ENCODE results near the gene CH25H.
"Not testable (repeated sequence)": the region's sequence is repeated elsewhere in the genome, so short reads cannot be mapped to it uniquely, and the experiment has no call there.

Gene CH25H

DNA sequence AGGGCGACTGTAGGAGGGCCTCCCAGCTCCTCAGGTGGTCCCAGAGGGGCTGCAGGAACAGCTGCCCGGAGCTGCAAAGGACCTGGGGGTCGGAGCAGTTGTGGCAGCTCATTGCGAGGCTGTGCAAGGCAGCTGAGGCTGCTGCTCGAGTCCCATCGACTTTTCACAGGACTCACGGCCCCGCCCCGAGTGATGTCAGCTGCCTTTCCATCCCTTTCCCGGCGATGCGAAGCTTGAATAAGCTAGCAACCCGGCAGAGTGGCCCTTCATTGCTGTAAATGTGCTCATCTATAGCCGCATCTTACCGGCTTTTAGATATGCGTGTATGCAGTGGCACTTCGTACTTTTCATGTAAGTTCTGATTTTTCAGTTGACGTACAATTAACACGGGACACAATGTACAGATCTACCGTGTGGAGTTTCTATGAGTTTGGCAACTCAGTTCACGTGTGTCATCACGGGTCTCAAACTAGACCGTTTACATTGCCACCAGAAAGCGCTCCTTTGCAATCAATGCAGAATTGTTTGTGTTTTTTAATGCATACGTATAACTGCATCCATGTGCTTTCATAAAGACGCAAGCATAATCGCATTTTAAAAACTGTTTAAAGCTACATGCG is at the start of gene CH25H:
TSS of gene CH25H (minus strand) at position 137 of the 620 bp plus-strand sequence. CDS start at position 112, 25 bp downstream.
- Histone ChIP-seq H3K36me3 (ENCODE audit: control insufficient read depth in 1 of 2, insufficient read depth in 2 of 2, low read length in 2 of 2) (no peaks in the 10 kb centered on the region), H3K27ac (ENCODE audit: low read length) (peak within 1 kb of the TSS; percentile 64), H3K27me3 (ENCODE audit: low read depth, low read length) (peaks cover 28% of the 10 kb centered on the region), H3K4me3 (ENCODE audit: low read depth in 1 of 2, low read length in 2 of 2) (peak within 1 kb of the TSS; percentile 72 to 79), H3K4me1 (ENCODE audit: control insufficient read depth in 1 of 2, insufficient read depth in 2 of 2, low read length in 2 of 2) (peaks cover 0 to 6% of the 10 kb centered on the region in 2 donors), H3K9me3 (ENCODE audit: control insufficient read depth in 1 of 2, low read length in 2 of 2) (no peaks in the 10 kb centered on the region)

DNA sequence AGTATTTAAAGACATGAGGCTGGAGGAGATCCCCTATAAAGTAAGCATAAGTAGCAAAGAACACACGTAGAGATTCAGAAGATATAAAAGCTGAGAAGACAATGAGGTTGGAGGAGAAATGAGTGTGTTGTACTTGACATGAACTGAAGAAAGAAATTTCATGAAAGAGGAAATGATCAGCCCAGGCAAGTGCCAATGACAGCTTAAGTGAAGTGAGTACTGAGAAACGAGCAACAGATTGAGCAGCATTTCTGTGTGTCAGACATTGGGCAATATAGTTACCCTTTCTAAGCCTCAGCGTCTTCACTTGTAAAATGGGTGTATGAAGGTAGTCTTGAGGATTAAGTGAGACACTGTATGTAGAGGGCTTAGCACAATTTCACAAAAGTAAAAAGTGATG is 49.2 kb upstream of the CH25H start:
- no peak overlapping the region for H3K27ac ChIP-seq (ENCODE audit: low read length)
- H3K9me3 ChIP-seq (ENCODE audit: control insufficient read depth in 1 of 2, low read length in 2 of 2) = no peaks in the 10 kb centered on the region

GRCh38 chr10:89255793-89256192 is 48.7 kb upstream of the CH25H start:
- Histone ChIP-seq H3K4me1 (ENCODE audit: control insufficient read depth in 1 of 2, insufficient read depth in 2 of 2, low read length in 2 of 2) (peaks cover under 1 to 7% of the 10 kb centered on the region in 2 donors), H3K4me3 (ENCODE audit: low read depth in 1 of 2, low read length in 2 of 2) (no peak overlapping the region), H3K27ac (ENCODE audit: low read length) (no peak overlapping the region), H3K9me3 (ENCODE audit: control insufficient read depth in 1 of 2, low read length in 2 of 2) (no peaks in the 10 kb centered on the region), H3K36me3 (ENCODE audit: control insufficient read depth in 1 of 2, insufficient read depth in 2 of 2, low read length in 2 of 2) (no peaks in the 10 kb centered on the region), H3K27me3 (ENCODE audit: low read depth, low read length) (no peaks in the 10 kb centered on the region)

More for the DNA sequence above, 49.2 kb upstream of the CH25H start:
- Histone ChIP-seq H3K36me3 (ENCODE audit: control insufficient read depth in 1 of 2, insufficient read depth in 2 of 2, low read length in 2 of 2) (no peaks in the 10 kb centered on the region), H3K27me3 (ENCODE audit: low read depth, low read length) (no peaks in the 10 kb centered on the region), H3K4me3 (ENCODE audit: low read depth in 1 of 2, low read length in 2 of 2) (no peak overlapping the region), H3K4me1 (ENCODE audit: control insufficient read depth in 1 of 2, insufficient read depth in 2 of 2, low read length in 2 of 2) (peaks cover 0 to 3% of the 10 kb centered on the region in 2 donors)

DNA sequence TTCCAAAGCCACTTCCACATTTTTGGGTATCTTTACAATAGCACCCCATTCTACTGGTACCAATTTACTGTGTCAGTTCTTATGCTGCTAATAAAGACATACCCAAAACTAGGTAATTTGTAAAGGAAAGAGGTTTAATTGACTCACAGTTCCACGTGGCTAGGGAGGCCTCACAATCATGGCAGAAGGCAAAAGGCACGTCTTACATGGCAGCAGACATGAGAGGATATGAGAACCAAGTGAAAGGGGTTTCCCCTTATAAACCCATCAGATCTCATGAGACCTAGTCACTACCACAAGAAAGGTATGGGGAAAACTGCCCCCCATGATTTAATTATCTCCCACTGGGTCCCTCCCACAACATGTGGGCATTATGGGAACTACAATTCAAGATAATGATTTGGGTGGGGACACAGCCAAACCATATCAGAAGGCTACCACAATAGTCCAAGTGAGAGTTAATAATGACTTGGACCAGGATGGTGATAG is 48.0 kb upstream of the CH25H start:
- not testable (repeated sequence) for H3K4me1 ChIP-seq (ENCODE audit: control insufficient read depth in 1 of 2, insufficient read depth in 2 of 2, low read length in 2 of 2); H3K9me3 ChIP-seq (ENCODE audit: control insufficient read depth in 1 of 2, low read length in 2 of 2); H3K4me3 ChIP-seq (ENCODE audit: low read depth in 1 of 2, low read length in 2 of 2); H3K27ac ChIP-seq (ENCODE audit: low read length); H3K36me3 ChIP-seq (ENCODE audit: control insufficient read depth in 1 of 2, insufficient read depth in 2 of 2, low read length in 2 of 2); H3K27me3 ChIP-seq (ENCODE audit: low read depth, low read length)

DNA sequence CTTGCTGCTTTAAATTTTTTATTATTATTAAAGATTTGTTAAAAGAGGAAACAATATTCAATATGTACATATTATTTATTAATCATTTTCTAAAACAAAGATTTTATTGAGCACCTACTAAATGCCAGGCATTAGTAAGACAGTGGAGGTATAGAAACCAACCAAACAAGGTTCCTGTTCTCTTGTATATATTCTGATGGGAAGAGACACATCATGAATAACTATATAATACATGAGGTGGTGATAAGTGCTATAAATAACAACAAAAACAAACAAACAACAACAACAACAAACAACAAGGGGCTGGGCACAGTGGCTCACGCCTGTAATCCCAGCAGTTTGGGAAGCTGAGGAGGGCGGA is 45.1 kb upstream of the CH25H start:
- H3K27me3 ChIP-seq (ENCODE audit: low read depth, low read length) = no peaks in the 10 kb centered on the region
- peak overlapping the region; percentile 83 to 97 for H3K4me3 ChIP-seq (ENCODE audit: low read depth in 1 of 2, low read length in 2 of 2)
- H3K9me3 ChIP-seq (ENCODE audit: control insufficient read depth in 1 of 2, low read length in 2 of 2) = no peaks in the 10 kb centered on the region
- H3K27ac ChIP-seq (ENCODE audit: low read length) = no peak overlapping the region
- no peaks in the 10 kb centered on the region for H3K36me3 ChIP-seq (ENCODE audit: control insufficient read depth in 1 of 2, insufficient read depth in 2 of 2, low read length in 2 of 2)
- peaks cover 4 to 6% of the 10 kb centered on the region in 2 donors for H3K4me1 ChIP-seq (ENCODE audit: control insufficient read depth in 1 of 2, insufficient read depth in 2 of 2, low read length in 2 of 2)

DNA sequence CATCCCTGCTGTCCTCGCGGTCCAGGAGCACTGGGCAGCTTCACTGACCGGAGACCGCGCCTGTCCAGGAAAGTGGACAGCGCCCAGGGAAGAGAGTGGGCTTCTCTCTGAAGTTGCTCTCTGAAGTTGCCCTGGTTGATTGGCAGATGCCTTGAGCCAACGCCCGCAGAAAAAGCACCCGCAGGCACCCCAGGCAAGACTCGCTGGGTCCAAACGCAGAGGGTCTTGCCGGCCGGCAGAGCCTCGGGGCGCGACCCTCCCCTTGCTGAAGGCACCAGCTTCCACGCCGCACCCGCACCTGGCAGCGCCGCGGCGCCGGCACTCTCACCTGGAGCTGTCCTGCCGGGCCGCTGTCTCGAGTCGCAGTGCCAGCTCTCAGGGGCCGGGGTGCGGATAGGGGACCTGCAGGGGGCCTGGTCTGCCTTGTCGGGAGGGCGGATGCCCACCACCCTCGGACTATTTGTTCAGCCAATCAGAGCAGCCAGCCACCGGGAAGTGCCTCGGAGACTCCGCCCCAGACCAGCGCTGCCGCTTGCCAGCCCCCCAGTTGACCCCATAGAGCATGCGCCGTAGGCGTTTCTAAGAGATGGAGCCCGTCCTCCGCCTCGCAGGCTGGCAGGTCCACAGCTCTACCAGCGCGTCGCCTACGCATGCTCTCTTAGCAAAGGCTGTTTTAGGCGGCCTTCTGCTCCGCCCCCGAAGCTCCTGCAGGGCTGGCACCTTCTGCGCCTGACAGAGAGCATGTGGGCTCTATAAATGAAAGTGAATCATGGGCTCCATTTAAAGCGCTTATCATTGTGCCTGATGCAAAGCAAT is 44.5 kb upstream of the CH25H start, which contains the start of gene LIPA:
TSS of gene LIPA (minus strand) at position 367 of the 816 bp plus-strand sequence. CDS start 4,127 bp downstream, outside the sequence.
- H3K27me3 ChIP-seq (ENCODE audit: low read depth, low read length) = no peaks in the 10 kb centered on the region
- peak within 1 kb of the TSS; percentile 83 to 97 for H3K4me3 ChIP-seq (ENCODE audit: low read depth in 1 of 2, low read length in 2 of 2)
- no peaks in the 10 kb centered on the region for H3K36me3 ChIP-seq (ENCODE audit: control insufficient read depth in 1 of 2, insufficient read depth in 2 of 2, low read length in 2 of 2)
- H3K4me1 ChIP-seq (ENCODE audit: control insufficient read depth in 1 of 2, insufficient read depth in 2 of 2, low read length in 2 of 2) = peaks cover 4 to 6% of the 10 kb centered on the region in 2 donors
- no peaks in the 10 kb centered on the region for H3K9me3 ChIP-seq (ENCODE audit: control insufficient read depth in 1 of 2, low read length in 2 of 2)
- H3K27ac ChIP-seq (ENCODE audit: low read length) = peak within 1 kb of the TSS; percentile 64

DNA sequence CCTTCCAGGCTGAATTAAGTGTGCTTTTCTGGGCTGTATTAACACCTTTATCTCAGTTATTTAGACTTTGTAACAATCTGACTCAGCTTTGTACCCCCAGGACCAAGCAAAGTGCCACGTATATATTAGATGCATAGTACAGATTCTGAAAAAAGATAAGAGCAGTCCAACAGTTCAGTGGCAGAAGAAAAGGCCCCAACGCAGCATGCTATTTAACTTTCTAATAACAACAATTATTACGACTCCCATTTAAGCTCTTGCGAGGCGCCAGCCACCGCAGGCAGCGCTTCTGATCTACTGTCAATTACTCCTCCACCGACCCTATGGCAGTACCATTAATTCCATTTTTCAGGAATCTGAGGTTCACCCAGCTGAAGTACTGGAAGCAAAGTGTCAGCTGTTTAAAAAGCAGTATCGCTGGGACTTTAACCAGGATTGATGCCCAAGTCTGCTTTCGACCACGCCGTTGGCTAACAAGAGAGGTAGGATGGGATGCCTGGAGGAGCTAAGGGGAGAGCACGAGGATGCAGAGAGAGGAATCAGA is 43.8 kb upstream of the CH25H start:
- no peaks in the 10 kb centered on the region for H3K36me3 ChIP-seq (ENCODE audit: control insufficient read depth in 1 of 2, insufficient read depth in 2 of 2, low read length in 2 of 2)
- H3K27ac ChIP-seq (ENCODE audit: low read length) = peak overlapping the region; percentile 64
- H3K9me3 ChIP-seq (ENCODE audit: control insufficient read depth in 1 of 2, low read length in 2 of 2) = no peaks in the 10 kb centered on the region
- H3K4me1 ChIP-seq (ENCODE audit: control insufficient read depth in 1 of 2, insufficient read depth in 2 of 2, low read length in 2 of 2) = peaks cover 4 to 6% of the 10 kb centered on the region in 2 donors
- no peaks in the 10 kb centered on the region for H3K27me3 ChIP-seq (ENCODE audit: low read depth, low read length)
- H3K4me3 ChIP-seq (ENCODE audit: low read depth in 1 of 2, low read length in 2 of 2) = peak overlapping the region; percentile 83 to 97

- Histone ChIP-seq H3K9me3 (ENCODE audit: control insufficient read depth in 1 of 2, low read length in 2 of 2) (no peaks in the 10 kb centered on the region), H3K4me1 (ENCODE audit: control insufficient read depth in 1 of 2, insufficient read depth in 2 of 2, low read length in 2 of 2) (peaks cover 4 to 6% of the 10 kb centered on the region in 2 donors), H3K27ac (ENCODE audit: low read length) (no peak overlapping the region), H3K36me3 (ENCODE audit: control insufficient read depth in 1 of 2, insufficient read depth in 2 of 2, low read length in 2 of 2) (no peaks in the 10 kb centered on the region), H3K4me3 (ENCODE audit: low read depth in 1 of 2, low read length in 2 of 2) (no peak overlapping the region), H3K27me3 (ENCODE audit: low read depth, low read length) (no peaks in the 10 kb centered on the region)
These were observed 41.9 kb upstream of the CH25H start for GRCh38 chr10:89248990-89249389.

- not testable (repeated sequence) for H3K27ac ChIP-seq (ENCODE audit: low read length); H3K27me3 ChIP-seq (ENCODE audit: low read depth, low read length); H3K9me3 ChIP-seq (ENCODE audit: control insufficient read depth in 1 of 2, low read length in 2 of 2); H3K4me3 ChIP-seq (ENCODE audit: low read depth in 1 of 2, low read length in 2 of 2); H3K36me3 ChIP-seq (ENCODE audit: control insufficient read depth in 1 of 2, insufficient read depth in 2 of 2, low read length in 2 of 2); H3K4me1 ChIP-seq (ENCODE audit: control insufficient read depth in 1 of 2, insufficient read depth in 2 of 2, low read length in 2 of 2)
These were observed 40.5 kb upstream of the CH25H start for GRCh38 chr10:89247623-89248022.

GRCh38 chr10:89245802-89246201 is 38.7 kb upstream of the CH25H start:
- no peaks in the 10 kb centered on the region for H3K36me3 ChIP-seq (ENCODE audit: control insufficient read depth in 1 of 2, insufficient read depth in 2 of 2, low read length in 2 of 2)
- H3K27me3 ChIP-seq (ENCODE audit: low read depth, low read length) = no peaks in the 10 kb centered on the region
- H3K4me1 ChIP-seq (ENCODE audit: control insufficient read depth in 1 of 2, insufficient read depth in 2 of 2, low read length in 2 of 2) = peaks cover 2 to 4% of the 10 kb centered on the region in 2 donors
- H3K9me3 ChIP-seq (ENCODE audit: control insufficient read depth in 1 of 2, low read length in 2 of 2) = no peaks in the 10 kb centered on the region
- no peak overlapping the region for H3K27ac ChIP-seq (ENCODE audit: low read length)
- H3K4me3 ChIP-seq (ENCODE audit: low read depth in 1 of 2, low read length in 2 of 2) = no peak overlapping the region

GRCh38 chr10:89242840-89243568 is 35.9 kb upstream of the CH25H start:
- Histone ChIP-seq H3K4me1 (ENCODE audit: control insufficient read depth in 1 of 2, insufficient read depth in 2 of 2, low read length in 2 of 2) (no peaks in the 10 kb centered on the region), H3K9me3 (ENCODE audit: control insufficient read depth in 1 of 2, low read length in 2 of 2) (no peaks in the 10 kb centered on the region), H3K36me3 (ENCODE audit: control insufficient read depth in 1 of 2, insufficient read depth in 2 of 2, low read length in 2 of 2) (peaks cover 10 to 12% of the 10 kb centered on the region in 2 donors), H3K27ac (ENCODE audit: low read length) (peak overlapping the region; percentile 36), H3K27me3 (ENCODE audit: low read depth, low read length) (no peaks in the 10 kb centered on the region), H3K4me3 (ENCODE audit: low read depth in 1 of 2, low read length in 2 of 2) (no peak overlapping the region)
